Retinal pigment epithelial cell (primary cell): ENCODE results near the gene CATSPERD.

ENCODE experiments used
- DNase-seq: peaks from one replicate; pipeline ENCODE4 v3.0.0-alpha.2; 2010; ENCODE audit warnings: low read depth
- H3K4me3 ChIP-seq: 2 replicates; pipeline ENCODE4 v1.5.1; 2011; ENCODE audit warnings: mild to moderate bottlenecking, low read length, control low read depth, moderate library complexity
- TF ChIP-seq, protein P1 (sequence below): conservative IDR thresholded peaks from 2 replicates; pipeline ENCODE4 v1.5.1; 2011; ENCODE audit warnings: low read depth, low read length, control low read depth, inconsistent platforms

Gene CATSPERD

DNA sequence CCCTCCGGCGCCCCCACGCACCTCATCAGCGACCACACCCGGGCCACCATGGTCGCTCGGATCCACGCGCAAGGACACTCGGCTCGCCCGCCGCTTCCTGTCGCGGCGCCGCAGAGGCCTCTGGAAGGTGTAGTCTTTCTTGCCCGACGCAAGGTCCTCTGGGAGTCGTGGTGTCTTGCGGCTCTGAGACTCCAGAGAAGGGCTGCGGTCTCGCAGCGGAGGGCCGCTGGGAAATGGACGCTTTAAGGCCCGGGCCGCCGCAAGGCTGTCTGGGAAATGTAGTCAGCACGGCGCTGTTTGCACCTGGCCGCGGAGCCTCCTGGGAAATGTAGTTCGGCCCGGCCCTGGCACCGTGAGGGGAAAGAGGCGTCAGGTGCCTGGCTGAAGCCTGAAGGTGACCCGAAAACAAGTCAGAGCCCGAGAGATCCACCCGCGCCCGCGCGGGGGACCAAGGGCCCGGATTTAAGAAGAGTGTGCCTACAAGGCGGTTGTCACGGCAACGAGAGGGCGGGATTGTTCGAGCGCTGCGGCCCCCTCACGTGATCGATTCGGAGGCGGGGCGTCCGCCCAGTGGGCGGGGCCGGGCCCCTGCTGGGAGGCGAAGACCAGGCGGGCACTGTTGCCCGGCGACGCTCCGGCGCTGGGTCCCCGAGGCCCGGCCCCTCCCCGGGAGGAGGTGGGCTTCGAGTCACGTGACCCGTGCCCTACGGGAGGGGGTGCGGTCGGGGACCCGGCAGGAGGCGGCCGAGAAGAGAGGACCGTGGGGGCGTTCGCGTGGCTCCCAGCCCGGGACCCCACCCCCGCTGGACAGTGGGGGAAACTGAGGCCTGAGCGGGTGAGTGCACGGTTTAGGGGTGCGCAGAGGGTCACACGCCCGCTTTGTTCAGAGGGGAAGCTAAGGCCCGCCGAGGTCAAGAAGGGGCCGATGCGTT, 39.7 kb upstream of the CATSPERD start, which contains the start of the genes HSD11B1L and MICOS13:
TSS of gene HSD11B1L (plus strand) at position 591 of the 932 bp plus-strand sequence. CDS start 3,806 bp downstream, outside the sequence.
TSS of gene MICOS13 (minus strand) at position 80 of the 932 bp plus-strand sequence. CDS start at position 50, 30 bp downstream.
- peak; percentile 93 for DNase-seq
- peak within 1 kb of the TSS; percentile 97 for H3K4me3 ChIP-seq
- TF ChIP-seq, protein P1, sequence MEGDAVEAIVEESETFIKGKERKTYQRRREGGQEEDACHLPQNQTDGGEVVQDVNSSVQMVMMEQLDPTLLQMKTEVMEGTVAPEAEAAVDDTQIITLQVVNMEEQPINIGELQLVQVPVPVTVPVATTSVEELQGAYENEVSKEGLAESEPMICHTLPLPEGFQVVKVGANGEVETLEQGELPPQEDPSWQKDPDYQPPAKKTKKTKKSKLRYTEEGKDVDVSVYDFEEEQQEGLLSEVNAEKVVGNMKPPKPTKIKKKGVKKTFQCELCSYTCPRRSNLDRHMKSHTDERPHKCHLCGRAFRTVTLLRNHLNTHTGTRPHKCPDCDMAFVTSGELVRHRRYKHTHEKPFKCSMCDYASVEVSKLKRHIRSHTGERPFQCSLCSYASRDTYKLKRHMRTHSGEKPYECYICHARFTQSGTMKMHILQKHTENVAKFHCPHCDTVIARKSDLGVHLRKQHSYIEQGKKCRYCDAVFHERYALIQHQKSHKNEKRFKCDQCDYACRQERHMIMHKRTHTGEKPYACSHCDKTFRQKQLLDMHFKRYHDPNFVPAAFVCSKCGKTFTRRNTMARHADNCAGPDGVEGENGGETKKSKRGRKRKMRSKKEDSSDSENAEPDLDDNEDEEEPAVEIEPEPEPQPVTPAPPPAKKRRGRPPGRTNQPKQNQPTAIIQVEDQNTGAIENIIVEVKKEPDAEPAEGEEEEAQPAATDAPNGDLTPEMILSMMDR: no peak

DNA sequence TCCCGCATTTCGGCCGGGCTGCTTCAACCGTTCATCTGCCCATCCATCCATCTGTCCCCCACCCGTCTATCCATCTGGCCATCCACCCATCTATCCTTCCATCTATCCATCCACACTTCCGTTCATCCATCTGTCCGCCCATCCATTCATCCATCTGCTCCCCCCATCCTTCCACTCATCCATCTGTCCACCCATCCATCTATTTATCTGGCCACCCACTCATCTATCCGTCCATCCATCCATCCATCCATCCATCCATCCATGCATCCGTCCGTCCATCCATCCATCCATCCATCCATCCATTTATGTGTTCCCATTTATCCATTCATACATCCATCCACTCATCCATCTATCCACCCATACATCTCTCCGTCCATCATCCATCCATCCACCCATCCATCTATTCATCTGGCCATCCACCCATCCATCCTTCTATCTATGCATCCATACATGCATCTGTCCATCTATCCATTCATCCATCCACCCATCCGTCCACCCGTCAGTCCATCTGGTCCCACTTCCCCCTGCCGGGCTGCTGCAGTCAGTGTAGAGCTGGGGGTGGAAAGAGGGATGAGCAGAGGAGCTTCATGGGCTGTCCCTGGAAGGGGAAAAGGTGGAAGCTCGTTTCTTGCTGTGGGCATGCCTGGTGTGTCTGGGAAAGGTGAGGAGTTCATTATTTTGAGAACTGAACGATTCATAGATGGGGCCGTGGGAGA, 38.9 kb upstream of the CATSPERD start:
- DNase-seq: no peak
- H3K4me3 ChIP-seq: peak overlapping the region; percentile 97
- TF ChIP-seq, protein P1: no peak

DNA sequence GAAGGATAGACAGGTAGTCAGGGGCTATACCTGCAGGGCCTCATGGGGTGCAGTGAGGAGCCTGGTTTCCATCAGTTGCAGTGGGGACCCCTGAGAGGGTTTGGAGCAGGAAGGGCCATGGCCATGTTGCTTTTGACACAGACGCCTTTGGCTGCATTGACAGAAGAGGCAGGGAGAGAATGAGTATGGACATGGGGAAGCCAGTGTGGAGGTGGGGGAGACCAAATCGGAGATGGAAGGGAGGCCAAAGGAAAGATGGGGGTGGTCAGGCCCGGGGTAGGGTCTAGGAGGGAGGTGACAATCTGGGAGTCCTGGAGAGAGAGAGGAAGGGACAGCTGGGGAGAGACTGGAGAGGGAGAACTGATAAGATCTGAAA, 38.3 kb upstream of the CATSPERD start:
- TF ChIP-seq, protein P1: no peak
- H3K4me3 ChIP-seq: no peak overlapping the region
- DNase-seq: no peak

DNA sequence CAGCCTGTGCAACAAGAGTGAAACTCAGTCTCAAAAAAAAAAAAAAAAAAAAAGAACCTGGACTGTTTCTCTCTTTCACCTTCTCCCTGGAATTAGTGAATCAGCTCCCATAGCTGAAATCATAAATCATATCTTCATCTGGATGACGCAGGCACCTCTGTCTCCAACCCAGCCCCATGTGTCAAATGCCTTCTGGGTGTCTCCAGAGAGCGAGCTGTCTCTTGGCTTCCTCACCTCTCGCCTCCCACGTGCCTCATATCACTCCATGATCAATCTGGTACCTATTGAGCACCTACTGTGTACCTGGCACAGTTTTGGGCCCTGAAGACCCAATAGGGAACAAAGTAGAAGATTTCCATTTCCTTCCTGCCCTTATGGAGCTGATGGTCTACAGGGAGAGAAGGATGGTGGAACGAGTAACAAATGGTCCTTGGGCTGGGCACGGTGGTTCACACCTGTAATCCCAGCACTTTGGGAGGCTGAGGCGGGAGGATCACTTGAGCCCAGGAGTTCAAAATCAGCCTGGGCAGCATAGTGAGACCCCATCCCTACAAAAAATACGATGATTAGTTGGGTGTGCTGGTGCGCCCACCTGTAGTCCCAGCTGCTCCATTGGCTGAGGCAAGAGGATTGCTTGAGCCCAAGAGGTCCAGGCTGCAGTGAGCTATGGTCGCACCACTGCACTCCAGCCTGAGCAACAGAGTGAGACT, 37.1 kb upstream of the CATSPERD start:
- no peak overlapping the region for H3K4me3 ChIP-seq
- TF ChIP-seq, protein P1: no peak
- no peak for DNase-seq

DNA sequence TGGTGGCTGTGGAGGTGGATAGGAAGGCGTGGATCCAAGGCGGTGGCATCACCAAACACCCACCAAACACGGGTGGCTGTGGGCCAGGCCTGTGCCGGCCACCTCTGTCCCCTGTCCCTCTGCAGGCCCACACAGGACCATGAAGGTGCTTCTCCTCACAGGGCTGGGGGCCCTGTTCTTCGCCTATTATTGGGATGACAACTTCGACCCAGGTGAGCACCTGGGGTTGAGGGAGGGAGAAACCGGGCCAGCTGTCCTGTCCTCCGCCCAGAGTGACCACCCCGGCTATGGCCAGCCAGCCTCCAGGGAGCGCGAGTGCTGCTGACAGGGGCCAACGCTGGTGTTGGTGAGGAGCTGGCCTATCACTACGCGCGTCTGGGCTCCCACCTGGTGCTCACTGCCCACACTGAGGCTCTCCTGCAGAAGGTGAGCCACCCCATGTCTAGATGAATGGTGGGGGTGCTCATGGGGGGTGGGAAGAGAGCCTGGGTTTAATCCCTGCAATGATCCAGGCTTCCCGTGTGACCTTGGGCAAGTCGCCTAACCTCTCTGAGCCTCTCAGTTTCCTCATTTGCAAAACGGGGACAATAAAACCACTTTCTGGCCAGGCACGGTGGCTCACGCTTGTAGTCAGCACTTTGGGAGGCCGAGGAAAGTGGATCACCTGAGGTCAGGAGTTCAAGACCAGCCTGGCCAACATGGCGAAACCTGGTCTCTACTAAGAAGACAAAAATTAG, 35.6 kb upstream of the CATSPERD start:
- TF ChIP-seq, protein P1: no peak
- H3K4me3 ChIP-seq: no peak overlapping the region
- DNase-seq: no peak

DNA sequence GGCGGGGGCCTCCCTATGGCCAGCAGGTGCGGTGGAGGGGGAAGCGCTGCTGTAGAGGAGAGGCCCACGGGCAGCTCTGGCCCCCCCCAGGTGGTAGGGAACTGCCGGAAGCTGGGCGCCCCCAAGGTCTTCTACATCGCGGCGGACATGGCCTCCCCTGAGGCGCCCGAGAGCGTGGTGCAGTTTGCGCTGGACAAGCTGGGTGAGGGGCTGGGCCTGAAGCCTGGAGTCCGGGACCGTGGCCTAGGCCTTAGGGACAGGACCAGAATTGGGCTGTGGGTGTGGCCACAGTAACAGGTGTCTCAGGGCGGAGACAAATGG, 34.2 kb upstream of the CATSPERD start:
- DNase-seq: no peak
- H3K4me3 ChIP-seq: peak overlapping the region; percentile 45
- TF ChIP-seq, protein P1: no peak
